ENCODE measurements around the gene ACAP1. TPM values are rescaled to one million over a fixed set of nuclear protein-coding genes. Genes with fewer than 3 reads are reported as not detected.

ACAP1 gene
- total and polyA plus RNA-seq, 2 experiments from 2014 or later, result 10.2 TPM; not detected in 1

- peak overlapping the region; percentile 94 for H3K4me2 ChIP-seq
- H3K27me3 ChIP-seq, result no peaks in the 10 kb centered on the region
- no peak overlapping the region for H3K4me3 ChIP-seq
- no peaks in the 10 kb centered on the region for H3K9me2 ChIP-seq (replicated peaks; ENCODE audit: insufficient read depth)
- WGBS (ENCODE audit: low lambda C conversion rate, missing lambda C conversion rate), result 84% methylated on average over 9 of the region's 9 CpGs
- H3K27ac ChIP-seq, result peak overlapping the region; percentile 49
- no peaks in the 10 kb centered on the region for H3K9me3 ChIP-seq (ENCODE audit: low read depth)
- H2AFZ ChIP-seq, result no peak overlapping the region
- peak; percentile 75 for DNase-seq (ENCODE audit: low spot score)
- H3K36me3 ChIP-seq (replicated peaks; ENCODE audit: insufficient read depth, low read depth), result no peaks in the 10 kb centered on the region
- TF ChIP-seq EZH2 (IDR thresholded peaks at IDR 0.05; ENCODE audit: borderline replicate concordance) (no peak), CTCF (IDR thresholded peaks at IDR 0.05; ENCODE audit: poor library complexity) (no peak), EZH2phosphoT487 (IDR thresholded peaks at IDR 0.05; ENCODE audit: low read depth, severe bottlenecking, unreplicated experiment) (no peak)
- H3K4me1 ChIP-seq (ENCODE audit: insufficient read depth), result peaks cover 32% of the 10 kb centered on the region
- H4K20me1 ChIP-seq (ENCODE audit: insufficient read depth, poor library complexity, severe bottlenecking), result peaks cover 5% of the 10 kb centered on the region
- peaks cover 21% of the 10 kb centered on the region for H3K79me2 ChIP-seq
Observed at GRCh38 chr17:7354262-7354843, 18.0 kb downstream of the ACAP1 start.

- H3K9me2 ChIP-seq (replicated peaks; ENCODE audit: insufficient read depth), result no peaks in the 10 kb centered on the region
- H3K36me3 ChIP-seq (replicated peaks; ENCODE audit: insufficient read depth, low read depth), result no peaks in the 10 kb centered on the region
- H2AFZ ChIP-seq, result no peak within 1 kb of the TSS
- peaks cover 25% of the 10 kb centered on the region for H3K4me1 ChIP-seq (ENCODE audit: insufficient read depth)
- TF ChIP-seq EZH2 (IDR thresholded peaks at IDR 0.05; ENCODE audit: borderline replicate concordance) (no peak), EZH2phosphoT487 (IDR thresholded peaks at IDR 0.05; ENCODE audit: low read depth, severe bottlenecking, unreplicated experiment) (no peak), CTCF (IDR thresholded peaks at IDR 0.05; ENCODE audit: poor library complexity) (no peak)
- no peak within 1 kb of the TSS for H3K4me3 ChIP-seq
- H3K4me2 ChIP-seq, result peak within 1 kb of the TSS; percentile 94
- H3K79me2 ChIP-seq, result peaks cover 21% of the 10 kb centered on the region
- H4K20me1 ChIP-seq (ENCODE audit: insufficient read depth, poor library complexity, severe bottlenecking), result no peaks in the 10 kb centered on the region
- H3K9me3 ChIP-seq (ENCODE audit: low read depth), result no peaks in the 10 kb centered on the region
- no peaks in the 10 kb centered on the region for H3K27me3 ChIP-seq
- WGBS (ENCODE audit: low lambda C conversion rate, missing lambda C conversion rate), result 67% methylated on average over 10 of the region's 10 CpGs
- DNase-seq (ENCODE audit: low spot score), result peak; percentile 54
- peak within 1 kb of the TSS; percentile 49 for H3K27ac ChIP-seq
Observed at GRCh38 chr17:7355053-7355452, 18.7 kb downstream of the ACAP1 start, which contains the start of gene TMEM95. TMEM95 (plus strand) TSS chr17:7355156; CDS start chr17:7355205, 49 bp downstream.

- TF ChIP-seq EZH2phosphoT487 (IDR thresholded peaks at IDR 0.05; ENCODE audit: low read depth, severe bottlenecking, unreplicated experiment) (no peak), CTCF (IDR thresholded peaks at IDR 0.05; ENCODE audit: poor library complexity) (no peak), EZH2 (IDR thresholded peaks at IDR 0.05; ENCODE audit: borderline replicate concordance) (no peak)
- DNase-seq (ENCODE audit: low spot score), result no peak
- Histone ChIP-seq H3K79me2 (peaks cover 21% of the 10 kb centered on the region), H3K4me2 (peak overlapping the region; percentile 94), H3K4me1 (ENCODE audit: insufficient read depth) (peaks cover 25% of the 10 kb centered on the region), H3K36me3 (replicated peaks; ENCODE audit: insufficient read depth, low read depth) (no peaks in the 10 kb centered on the region), H2AFZ (no peak overlapping the region), H4K20me1 (ENCODE audit: insufficient read depth, poor library complexity, severe bottlenecking) (no peaks in the 10 kb centered on the region), H3K9me2 (replicated peaks; ENCODE audit: insufficient read depth) (no peaks in the 10 kb centered on the region), H3K27me3 (no peaks in the 10 kb centered on the region), H3K4me3 (no peak overlapping the region), H3K27ac (no peak overlapping the region), H3K9me3 (ENCODE audit: low read depth) (no peaks in the 10 kb centered on the region)
- WGBS (ENCODE audit: low lambda C conversion rate, missing lambda C conversion rate), result 98% methylated on average over 8 of the region's 8 CpGs
Observed at GRCh38 chr17:7355573-7355972, 19.2 kb downstream of the ACAP1 start.
